ENCODE measurements around the gene DNAL4.

- TF ChIP-seq POLR2A (IDR thresholded peaks at IDR 0.05; ENCODE audit: low read depth, low read length) (peak; percentile 63; the same call in 1 of the 2 replicates), SPI1 (IDR thresholded peaks at IDR 0.05; ENCODE audit: low read depth, low read length) (peak; percentile 55), TAF1 (IDR thresholded peaks at IDR 0.05; ENCODE audit: low read depth, low read length) (no peak), PAX5 (IDR thresholded peaks at IDR 0.05; ENCODE audit: insufficient read depth, low read length, severe bottlenecking) (no peak), POU2F2 (IDR thresholded peaks at IDR 0.05; ENCODE audit: low read depth, low read length) (no peak), POLR2AphosphoS5 (IDR thresholded peaks at IDR 0.05; ENCODE audit: low read depth, low read length) (no peak)
Measured at GRCh38 chr22:38793721-38794466, at the start of gene DNAL4.

Data from GM12891 (cell line).